GM12878 (cell line): ENCODE data around the gene SLC12A7. TPM values are rescaled to one million over a fixed set of nuclear protein-coding genes. Genes with fewer than 3 reads are reported as not detected.

ENCODE experiments used
- ATAC-seq: fragments of 200-7000 bp; cut with Tn5 transposase; 3 replicates; pipeline ENCODE4 v1.9.1; 2020; ENCODE audit warnings: mild to moderate bottlenecking, moderate library complexity
- BruUV-seq: library from RNA; stranded (reverse); fragments of 400-500 nt; replicated peaks from 2 replicates; lab custom pipeline; 2021; lab: Mats Ljungman, UMichigan
- CTCF ChIA-PET: fragments of 300-600 bp; sonication (Branson Sonifier 250); formaldehyde crosslinking; extraction: SDS; loops from one replicate; lab custom pipeline; 2021; ENCODE audit warnings: inconsistent platforms; lab: Yijun Ruan, JAX
- POLR2A ChIA-PET: fragments of 350-600 bp; formaldehyde crosslinking; extraction: SDS; loops from one replicate; lab custom pipeline; 2021; ENCODE audit warnings: inconsistent platforms; lab: Charles Lee
- RAD21 ChIA-PET: fragments of 300-600 bp; sonication (Branson Sonifier 250); formaldehyde crosslinking; loops from one replicate; lab custom pipeline; 2023; ENCODE audit warnings: antibody characterized with exemption; ENCODE audit not compliant: unreplicated experiment; lab: Charles Lee
- SMC1A ChIA-PET: fragments of 300-600 bp; sonication (Branson Sonifier 250); formaldehyde crosslinking; loops from one replicate; lab custom pipeline; 2023; ENCODE audit not compliant: unreplicated experiment, uncharacterized antibody; lab: Charles Lee
- DNase-seq: peaks from one replicate; pipeline ENCODE4 v3.0.0-alpha.2; 2011; ENCODE audit warnings: low read depth, low spot score
- FAIRE-seq: peaks from 3 replicates; lab custom pipeline; 2011; peaks lifted over from hg19 to GRCh38; lab: Jason Lieb, UNC
- H2AFZ ChIP-seq: 2 replicates; pipeline ENCODE4 v1.6.0; 2011; ENCODE audit warnings: low read depth, low read length, control low read depth; ENCODE audit not compliant: control insufficient read depth
- H3K27ac ChIP-seq: 2 replicates; pipeline ENCODE4 v1.5.1; 2011; ENCODE audit warnings: control low read depth; ENCODE audit not compliant: control insufficient read depth, insufficient read depth
- H3K27me3 ChIP-seq, 2 experiments: replicated peaks in 1 of 2; 2 replicates each; pipeline versions ENCODE4 v1.6.0 to v1.6.1; 2011; ENCODE audit warnings: low read length in 1 of 2; ENCODE audit not compliant: control insufficient read depth in 2 of 2, insufficient read depth in 2 of 2
- H3K36me3 ChIP-seq, 2 experiments: 2 replicates each; pipeline ENCODE4 v1.5.1; 2011; ENCODE audit warnings: low read length in 1 of 2; ENCODE audit not compliant: control insufficient read depth in 2 of 2, insufficient read depth in 2 of 2
- H3K4me1 ChIP-seq: 2 replicates; pipeline ENCODE4 v1.6.1; 2011; ENCODE audit warnings: mild to moderate bottlenecking, low read length, moderate library complexity, mixed read lengths; ENCODE audit not compliant: control insufficient read depth, insufficient read depth
- H3K4me2 ChIP-seq: 2 replicates; pipeline ENCODE4 v1.6.0; 2011; ENCODE audit warnings: control low read depth; ENCODE audit not compliant: control insufficient read depth, insufficient read depth
- H3K4me3 ChIP-seq: fragments of 200-600 bp; sonication (generic); 2 replicates; pipeline ENCODE4 v1.5.1; 2016
- H3K79me2 ChIP-seq: 2 replicates; pipeline ENCODE4 v1.6.0; 2011; ENCODE audit warnings: low read length; ENCODE audit not compliant: control insufficient read depth, insufficient read depth
- H3K9ac ChIP-seq: 2 replicates; pipeline ENCODE4 v1.8.0; 2011; ENCODE audit warnings: low read length, control low read depth, mixed read lengths; ENCODE audit not compliant: control insufficient read depth, insufficient read depth
- H3K9me3 ChIP-seq: replicated peaks from 3 replicates; pipeline ENCODE4 v1.5.1; 2011; ENCODE audit warnings: mild to moderate bottlenecking, low read length; ENCODE audit not compliant: control insufficient read depth, insufficient read depth
- H4K20me1 ChIP-seq: 2 replicates; pipeline ENCODE4 v1.6.0; 2011; ENCODE audit not compliant: control insufficient read depth, insufficient read depth
- BRCA1 ChIP-seq: IDR thresholded peaks from 2 replicates; pipeline ENCODE4 v1.6.1; 2011; ENCODE audit warnings: low read depth, low read length, improper control_type of control experiment
- E4F1 ChIP-seq: fragments of 450-650 bp; IDR thresholded peaks from 2 replicates; pipeline ENCODE4 v1.6.1; 2018; ENCODE audit warnings: borderline replicate concordance, mild to moderate bottlenecking; ENCODE audit not compliant: partially characterized antibody
- FOXK2 ChIP-seq: fragments of 450-650 bp; IDR thresholded peaks from 2 replicates; pipeline ENCODE4 v1.6.1; 2017; ENCODE audit warnings: mild to moderate bottlenecking, moderate library complexity
- JUNB ChIP-seq: IDR thresholded peaks from 2 replicates; pipeline ENCODE4 v1.6.1; 2016; ENCODE audit warnings: antibody characterized with exemption, mild to moderate bottlenecking
- SPI1 ChIP-seq: IDR thresholded peaks from 2 replicates; pipeline ENCODE4 v1.6.1; 2011; ENCODE audit warnings: low read depth, mild to moderate bottlenecking, low read length, moderate library complexity, borderline replicate concordance; ENCODE audit not compliant: insufficient read depth
- TCF7 ChIP-seq: IDR thresholded peaks from 2 replicates; pipeline ENCODE4 v1.6.1; 2014; ENCODE audit warnings: antibody characterized with exemption, borderline replicate concordance
- WGBS: methylation state at CpG from one replicate; pipeline ENCODE4 v1.1.6; 2016; ENCODE audit warnings: low lambda C conversion rate; ENCODE audit not compliant: insufficient replicate concordance, insufficient coverage; ENCODE audit errors: missing lambda C conversion rate; 5-methylcytosine and 5-hydroxymethylcytosine counted together
- in situ Hi-C: fragments of 300-500 bp; cut with MboI; formaldehyde crosslinking; loops from 9 replicates; pipeline ENCODE4 v1.14.3; 2018; ENCODE audit warnings: mixed read lengths
- intact Hi-C: fragments of 100-400 bp; cut with micrococcal nuclease; formaldehyde crosslinking; loops from one replicate; pipeline ENCODE4 v1.14.2; 2022; ENCODE audit not compliant: unreplicated experiment
- polyA plus RNA-seq, 11 experiments: library from polyadenylated mRNA; depleted of rRNA in 4 of 11; unstranded in 6 of 11; stranded (reverse) in 5 of 11; fragments of >200 nt; fragmentation: Nextera tagmentation in 4 of 11; fragmentation: Illumina TruSeq in 1 of 11; extraction: Ambion mirVana in 4 of 11; extraction: Trizol in 1 of 11; gene quantifications; 1 replicate in 1 of 11; 2 replicates in 10 of 11; pipeline versions ENCODE4 v1.2.1 to v1.2.3, GENCODE V29; 2011 to 2016; ENCODE audit warnings: inconsistent platforms in 2 of 11, missing spikeins in 2 of 11, low read depth in 1 of 11
- total RNA-seq, 4 experiments: library from RNA; depleted of rRNA in 3 of 4; stranded (reverse); fragments of >200 nt in 3 of 4; fragmentation: Illumina TruSeq in 1 of 4; extraction: Trizol in 1 of 4; gene quantifications; 2 replicates each; pipeline versions ENCODE4 v1.2.1 to v1.2.3, GENCODE V29; 2013 to 2021

The SLC12A7 gene
- total and polyA plus RNA-seq, 10 of the 15 experiments (the other 5 are each of a cell fraction or from before 2014, with no cell fraction given): 0.10 to 10.0 (median 2.9) TPM

GRCh38 chr5:1053391-1054017, 58.4 kb downstream of the SLC12A7 start:
- intact Hi-C loops (no loop called here), in situ Hi-C loops (no loop called here)
- Histone ChIP-seq H3K27ac (no peak overlapping the region), H3K9ac (no peak overlapping the region), H3K4me3 (no peak overlapping the region), H4K20me1 (no peaks in the 10 kb centered on the region), H3K36me3 (no peaks in the 10 kb centered on the region; a peak in 1 of 4 replicates), H3K79me2 (no peaks in the 10 kb centered on the region), H3K4me2 (no peak overlapping the region), H3K9me3 (no peaks in the 10 kb centered on the region; the same call in 2 of the 3 replicates), H2AFZ (no peak overlapping the region), H3K27me3 (no peaks in the 10 kb centered on the region), H3K4me1 (no peaks in the 10 kb centered on the region)
- 60% methylated on average over 32 of the region's 32 CpGs for WGBS
- SMC1A ChIA-PET: no interaction called here
- POLR2A ChIA-PET: no interaction called here
- CTCF ChIA-PET: interaction anchor here (2.0 kb wide), 1 partner anchor 85 kb away, joined by 7 read pairs; no protein-coding TSS in a partner anchor
- no peak for DNase-seq
- no TSS peak for BruUV-seq
- ATAC-seq: no peak
- FAIRE-seq: no peak
- RAD21 ChIA-PET: no interaction called here
- TF ChIP-seq E4F1 (no peak), FOXK2 (no peak), JUNB (no peak), BRCA1 (no peak), TCF7 (no peak), SPI1 (no peak)
